Activated T-helper 1 cell treated with anti-CD3 and anti-CD28 coated beads, Interleukin-2, amount 50 U/mL, for 16 hours (primary cell): Measurements from ENCODE around the gene WIZ.

ENCODE experiments used
- DNase-seq, 2 donors: peaks; one replicate each; pipeline ENCODE4 v3.0.0-alpha.2; 2020; ENCODE audit warnings: low read depth in 1 of 2, low spot score in 1 of 2

Gene WIZ

DNA sequence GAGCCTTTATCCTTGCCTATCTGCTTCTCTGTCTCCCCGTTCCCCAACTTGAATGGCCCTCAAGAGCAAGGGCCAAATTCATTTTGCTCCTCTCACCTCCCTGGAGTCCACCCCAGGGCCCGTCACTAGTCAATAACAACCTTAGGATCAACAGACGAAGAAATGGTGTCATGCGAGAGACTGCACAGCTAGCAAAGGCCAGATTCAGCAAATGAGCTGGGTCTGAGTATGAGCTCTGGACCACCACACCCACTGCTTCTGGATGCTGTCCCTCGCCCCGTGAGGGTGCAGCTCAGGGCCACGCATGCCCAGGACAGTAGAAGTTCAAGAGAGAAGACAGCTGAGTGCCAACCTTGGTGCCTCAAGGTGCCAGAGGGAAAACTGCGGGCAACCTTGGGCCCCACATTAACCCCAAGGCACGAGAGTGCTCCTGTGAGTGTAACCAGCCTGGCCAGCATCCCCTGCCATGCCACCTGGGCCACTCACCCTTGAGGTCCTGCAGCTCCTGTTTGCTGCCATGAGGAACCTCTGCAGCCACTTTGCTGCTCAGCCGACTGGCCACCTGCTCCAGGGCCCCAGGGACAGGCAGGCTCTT is 19.1 kb downstream of the WIZ start:
- no peak for DNase-seq

DNA sequence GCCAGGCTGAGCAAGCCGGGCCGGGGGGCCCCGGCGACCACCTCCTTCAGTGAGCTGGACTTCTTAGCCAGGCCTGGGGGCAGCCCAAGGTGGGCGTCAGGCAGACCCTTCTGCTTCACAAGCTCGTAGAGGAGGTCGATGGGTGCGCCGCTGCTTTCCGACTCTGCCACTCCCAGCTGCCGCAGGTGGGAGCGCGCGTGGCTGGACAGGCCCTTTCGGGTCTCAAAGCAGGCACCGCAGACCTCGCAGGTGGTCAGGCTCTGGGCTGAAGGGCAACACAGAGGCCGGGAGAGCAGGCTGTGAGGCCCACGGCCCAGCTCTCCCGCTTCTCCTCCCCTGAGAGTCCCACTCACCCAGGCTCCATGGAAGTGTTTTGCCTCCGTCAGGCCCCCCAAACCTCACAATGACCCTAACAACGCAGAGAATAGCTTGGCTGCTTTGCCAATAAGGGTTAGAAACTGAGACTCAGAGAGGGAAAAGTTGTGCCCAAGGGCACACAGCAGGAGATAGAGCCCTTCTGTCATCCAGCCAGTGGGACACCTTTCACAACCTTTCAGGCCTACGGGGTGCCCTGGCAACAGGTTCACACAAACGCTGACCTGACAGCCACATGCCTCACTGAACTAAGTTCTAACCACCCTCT is 19.8 kb downstream of the WIZ start:
- no peak for DNase-seq

DNA sequence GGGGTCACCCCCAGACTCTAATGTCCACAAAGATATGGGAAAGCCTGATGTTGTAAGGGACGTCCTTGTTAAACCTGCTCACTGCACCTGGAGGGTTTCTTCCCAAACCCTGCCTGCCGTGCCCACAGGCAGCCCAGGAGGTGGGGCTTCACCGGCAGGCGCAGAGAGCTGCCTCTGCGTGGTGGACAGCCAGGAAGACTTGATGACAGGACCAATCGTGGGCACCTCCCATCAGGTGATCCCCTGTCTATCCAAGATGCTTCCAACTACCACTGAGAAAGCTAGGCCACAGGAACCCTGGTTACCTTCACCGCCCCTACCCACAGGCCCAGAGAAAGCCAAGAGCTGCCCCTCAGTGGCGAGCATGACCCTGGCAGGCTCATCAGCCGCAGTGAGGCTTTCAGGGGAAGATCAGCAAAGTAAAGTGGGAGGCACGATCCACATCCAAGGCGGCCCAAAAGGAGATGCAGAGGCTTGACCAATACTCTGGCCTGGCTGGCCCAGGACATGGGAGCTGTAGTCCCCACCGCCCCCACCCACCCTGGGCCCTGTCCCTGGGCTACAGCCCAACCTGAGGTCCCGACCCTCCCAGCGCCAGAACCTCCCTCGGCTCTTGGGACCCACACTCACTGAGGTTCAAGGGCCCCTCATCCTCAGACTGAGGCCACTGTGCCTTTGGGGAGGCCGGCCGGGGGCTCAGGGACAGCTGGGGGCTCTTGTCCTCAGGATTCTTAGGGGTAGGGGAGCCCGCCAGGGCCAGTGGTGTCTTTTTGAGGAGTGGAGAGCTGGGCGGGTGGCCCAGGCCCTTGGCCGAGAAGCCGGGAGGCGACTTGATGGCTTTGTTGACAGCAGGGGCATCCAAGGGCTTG is 20.6 kb downstream of the WIZ start:
- no peak for DNase-seq

DNA sequence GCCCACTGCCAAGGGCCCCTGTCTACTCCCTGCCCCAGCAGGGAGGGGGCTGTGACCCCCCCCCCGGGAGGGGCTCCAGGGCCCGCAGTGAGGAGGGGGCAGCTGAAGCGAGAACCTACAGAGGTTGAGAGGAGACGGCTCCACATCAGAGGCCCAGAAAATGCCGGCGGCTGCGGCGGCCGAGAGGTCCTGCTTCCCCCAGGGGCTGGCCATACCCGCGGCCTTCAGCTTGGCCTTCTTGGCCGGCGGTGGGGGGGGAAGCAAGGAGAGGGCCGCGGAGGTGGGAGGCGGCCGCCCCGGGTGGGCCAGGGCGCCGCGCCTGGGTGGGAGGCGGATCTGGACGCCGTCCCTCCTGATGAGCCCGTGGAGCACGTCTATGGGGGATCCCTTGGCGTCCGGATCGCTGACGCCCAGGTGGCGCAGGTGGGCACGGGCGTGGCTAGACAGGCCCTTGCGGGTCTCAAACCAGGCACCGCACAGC is 21.7 kb downstream of the WIZ start:
- no peak for DNase-seq

DNA sequence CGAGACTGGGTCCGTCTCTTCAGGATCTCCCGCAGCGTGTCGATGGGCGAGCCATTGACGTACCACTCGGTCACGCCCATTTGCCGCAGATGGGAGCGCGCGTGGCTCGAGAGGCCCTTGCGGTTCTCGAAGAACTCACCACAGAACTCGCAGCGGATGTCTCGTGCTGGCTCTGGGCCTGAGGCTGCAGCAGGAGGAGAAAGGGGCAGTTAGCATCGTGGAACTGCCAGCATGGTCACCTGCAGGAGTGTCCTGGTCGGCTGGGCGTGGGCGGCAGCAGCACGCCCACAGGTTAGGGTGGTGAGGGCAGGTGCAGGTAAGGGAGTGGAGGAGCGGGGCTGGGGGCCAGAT is 22.4 kb downstream of the WIZ start:
- DNase-seq: no peak

DNA sequence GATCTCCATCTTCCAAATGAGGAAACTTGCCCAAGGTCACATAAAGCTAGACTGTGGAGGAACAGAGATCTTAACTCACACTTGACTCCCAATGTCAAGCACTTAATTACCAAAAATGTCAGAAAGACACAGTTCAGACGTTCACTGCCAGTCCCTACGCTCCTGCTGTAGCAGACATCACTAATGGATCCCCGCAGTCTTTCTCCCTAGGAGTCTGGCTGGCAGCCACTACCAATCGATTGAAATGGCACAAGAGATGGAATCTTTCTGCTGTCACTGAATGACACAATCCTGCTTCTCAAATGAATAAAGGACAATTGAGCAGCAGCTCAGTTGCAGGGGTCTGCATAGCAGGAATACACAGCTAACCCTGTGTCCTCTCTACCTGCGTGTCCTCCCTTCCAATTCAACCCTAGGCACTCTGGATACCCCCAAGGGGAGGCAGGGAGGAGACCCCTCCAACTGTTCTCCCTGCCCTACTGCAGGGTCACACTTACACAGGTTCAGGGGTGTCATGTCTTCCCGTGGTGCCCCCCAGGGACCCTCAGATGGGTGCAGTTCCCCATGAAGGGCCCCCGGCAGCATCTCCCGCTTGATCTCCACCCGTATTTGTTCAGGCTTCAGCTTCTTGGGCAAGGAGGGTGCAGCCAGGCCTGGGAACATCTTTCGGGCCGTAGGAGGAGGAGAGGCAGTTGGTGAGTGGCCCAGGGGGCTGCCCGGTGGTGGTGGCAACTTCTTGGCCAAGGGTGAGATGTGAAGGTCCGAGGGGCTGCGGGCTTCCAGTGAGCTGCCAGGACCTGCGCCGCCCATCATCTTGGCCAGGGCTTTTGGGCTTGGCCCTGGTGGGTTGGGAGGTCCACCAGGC is 23.0 kb downstream of the WIZ start:
- no peak for DNase-seq

DNA sequence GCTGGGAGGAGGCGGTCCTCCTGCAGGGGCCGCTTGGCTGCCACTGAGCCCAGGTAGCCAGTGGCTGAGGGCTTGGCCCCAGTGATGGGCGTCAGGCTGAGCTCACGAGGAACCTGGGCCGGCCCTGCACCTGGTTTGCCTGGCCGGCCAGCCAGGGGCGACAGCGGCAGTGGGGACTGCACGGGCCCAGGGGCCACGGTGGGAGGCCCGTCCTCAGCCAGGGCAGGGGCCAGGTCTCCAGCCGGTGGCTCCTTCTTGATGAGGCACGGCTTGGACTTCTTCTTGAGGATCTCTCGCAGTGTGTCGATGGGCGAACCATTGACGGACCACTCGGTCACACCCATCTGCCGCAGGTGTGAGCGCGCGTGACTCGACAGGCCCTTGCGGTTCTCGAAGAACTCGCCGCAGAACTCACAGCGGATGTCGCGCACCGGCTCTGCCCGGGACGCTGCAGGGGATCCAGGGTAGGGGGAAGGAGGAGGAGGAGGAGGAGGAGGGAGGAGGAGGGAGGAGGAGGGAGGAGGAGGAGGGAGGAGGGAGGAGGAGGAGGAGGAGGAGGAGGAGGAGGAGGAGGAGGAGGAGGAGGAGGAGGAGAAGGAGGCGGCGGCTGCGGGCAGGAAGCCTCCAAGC is 24.3 kb downstream of the WIZ start:
- no peak for DNase-seq

DNA sequence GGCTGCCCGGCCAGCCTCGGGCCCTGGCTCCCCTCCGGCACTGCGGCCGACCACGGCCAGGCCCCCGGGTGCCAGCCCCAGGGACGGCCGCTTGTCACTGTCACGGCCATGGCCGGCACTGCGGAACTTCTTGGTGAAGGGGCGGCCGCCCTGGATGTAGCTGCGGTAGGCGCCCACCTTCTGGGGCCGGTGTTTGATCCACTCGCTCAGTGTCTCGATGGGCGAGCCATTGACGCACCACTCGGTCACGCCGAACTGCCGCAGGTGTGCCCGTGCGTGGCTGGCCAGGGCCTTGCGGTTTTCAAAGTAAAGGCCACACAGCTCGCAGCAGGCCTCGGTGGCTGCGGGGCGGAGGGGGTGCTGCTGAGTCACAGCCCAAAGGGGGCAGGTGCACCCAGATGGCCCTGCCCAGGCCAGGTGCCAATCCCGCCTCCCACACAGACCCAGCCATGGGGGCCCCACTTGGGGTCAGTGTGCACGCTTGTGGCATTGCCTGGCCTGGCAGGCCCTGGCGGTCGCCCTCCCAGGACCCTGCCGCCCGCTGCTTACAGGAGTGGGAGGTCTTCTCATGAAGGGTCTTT is 25.0 kb downstream of the WIZ start:
- DNase-seq: no peak

DNA sequence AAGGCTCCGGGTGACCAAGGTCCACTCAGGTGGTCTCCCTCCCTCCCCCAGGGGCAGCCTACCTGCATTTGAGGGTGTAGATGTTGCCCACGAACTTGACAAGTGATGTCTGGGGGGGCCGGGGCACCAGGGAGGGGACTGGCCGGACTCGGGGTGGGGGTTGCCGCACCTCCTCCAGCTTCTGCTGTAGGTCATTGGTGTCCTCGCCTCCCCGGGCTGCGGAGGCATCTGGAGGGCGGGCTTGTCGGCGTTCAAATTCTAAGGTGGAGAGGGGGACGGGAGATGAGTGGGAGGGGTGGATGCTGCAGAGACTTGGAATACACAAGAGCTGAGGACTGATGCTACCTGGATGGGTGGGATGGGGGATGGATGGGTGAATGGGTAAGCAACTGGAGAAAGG is 25.6 kb downstream of the WIZ start:
- no peak for DNase-seq

DNA sequence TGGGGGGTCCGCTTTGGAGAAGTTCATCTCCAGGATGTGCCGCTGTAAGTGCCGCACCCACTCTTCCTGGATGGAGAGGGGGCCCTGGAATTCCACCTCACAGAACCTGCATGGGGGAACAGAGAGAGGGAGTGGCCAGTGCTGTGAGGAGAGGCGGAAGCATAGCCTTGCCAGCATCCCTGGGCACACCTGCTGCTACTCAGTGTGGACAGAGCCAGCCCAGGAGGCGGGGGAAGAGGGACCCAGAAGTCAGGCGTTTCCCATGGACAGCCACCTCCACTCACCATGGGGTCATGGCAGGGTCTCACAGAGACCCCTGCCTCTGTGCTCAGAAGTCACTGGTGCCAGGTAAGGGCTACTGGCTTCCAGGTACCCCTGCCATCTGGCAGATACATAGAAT is 26.6 kb downstream of the WIZ start:
- DNase-seq: no peak

DNA sequence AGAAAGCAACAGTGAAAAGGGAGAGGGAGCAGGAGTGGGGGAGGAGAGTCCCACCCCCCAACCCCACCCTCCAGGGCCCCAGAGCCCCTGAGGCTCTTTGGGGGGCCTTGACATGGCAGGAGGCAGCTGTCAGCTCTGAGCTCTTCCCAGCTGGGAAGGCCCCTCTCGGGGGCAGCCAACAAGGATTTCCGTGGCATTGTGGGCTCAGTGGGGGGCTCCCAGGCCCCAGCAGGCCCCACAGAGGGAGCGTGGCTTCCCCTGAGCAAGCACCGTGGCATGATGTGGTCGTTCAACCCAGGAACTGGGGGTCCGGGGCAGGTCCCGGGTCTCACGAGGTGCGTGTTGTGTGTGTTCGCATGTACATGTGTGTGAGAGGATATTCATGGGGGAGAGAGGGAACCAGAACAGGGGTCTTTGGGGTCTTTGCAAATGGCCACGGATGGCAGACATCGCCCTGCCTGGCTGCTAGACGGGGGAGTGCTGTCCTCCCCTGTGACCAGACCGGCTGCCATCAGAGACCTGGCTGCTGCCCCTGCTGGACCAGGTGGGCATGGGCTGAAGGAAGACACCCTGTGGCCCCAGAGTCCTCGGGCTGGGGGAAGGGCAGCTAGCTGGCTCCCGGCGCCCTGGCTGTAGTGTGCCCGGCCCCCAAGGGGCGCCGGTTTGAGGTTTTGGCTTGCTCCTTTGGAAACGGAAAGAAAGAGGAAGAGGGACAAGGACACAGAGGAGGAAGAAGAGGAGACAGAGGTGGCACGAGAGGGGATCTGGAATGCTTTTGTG is 27.3 kb downstream of the WIZ start:
- no peak for DNase-seq

DNA sequence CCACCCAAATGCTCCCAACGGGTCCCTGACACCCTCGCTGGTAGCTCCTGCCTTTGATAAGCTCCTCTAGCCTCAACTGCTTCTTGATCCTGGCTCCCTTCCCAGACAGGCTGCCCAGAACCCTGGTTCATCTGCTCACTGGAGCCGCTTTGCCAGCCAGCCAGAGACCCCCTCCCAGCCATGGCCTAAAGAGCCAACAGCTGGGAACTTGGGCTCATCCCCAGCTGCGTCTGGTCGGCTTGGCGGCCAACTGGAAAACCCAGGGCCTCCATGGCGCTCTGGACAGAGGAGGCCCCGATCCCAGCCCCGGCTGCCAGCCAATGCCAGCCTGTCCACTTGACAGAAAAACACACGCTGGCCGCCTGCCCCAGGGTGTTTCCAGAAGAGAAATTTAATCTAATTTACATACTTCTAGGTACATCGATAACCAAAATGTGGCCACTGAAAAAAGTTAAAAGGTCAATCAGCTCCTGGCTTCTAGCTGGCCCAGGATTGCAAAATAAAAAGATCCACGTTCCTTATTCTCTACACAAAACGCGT is 28.0 kb downstream of the WIZ start:
- no peak for DNase-seq

DNA sequence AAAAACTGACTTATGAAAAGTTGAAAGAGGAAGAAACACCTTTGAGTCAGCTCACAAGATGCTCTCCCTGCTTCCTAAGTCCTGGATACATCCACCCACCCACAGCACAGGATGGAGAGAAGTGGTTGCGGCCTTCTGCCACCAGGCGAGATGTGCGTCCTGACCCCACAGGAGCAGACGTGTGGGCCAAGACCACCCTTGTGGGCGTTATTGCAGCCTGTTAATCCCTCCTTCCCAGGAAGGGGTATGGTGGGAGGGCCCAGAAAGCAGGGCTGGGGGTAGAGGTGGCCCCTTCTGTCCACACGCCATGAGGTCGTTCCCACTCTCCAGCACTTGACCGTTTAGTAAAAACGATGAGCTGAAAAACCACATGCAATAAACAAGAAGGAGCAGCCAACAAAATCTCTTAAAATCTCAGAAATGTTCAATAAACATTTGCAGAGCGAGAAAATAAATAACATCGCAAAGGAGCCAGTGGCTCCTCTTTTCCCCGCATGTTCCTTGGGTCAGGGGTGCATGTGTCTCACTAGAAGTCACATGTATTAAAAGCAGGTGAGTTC is 28.5 kb downstream of the WIZ start:
- no peak for DNase-seq

DNA sequence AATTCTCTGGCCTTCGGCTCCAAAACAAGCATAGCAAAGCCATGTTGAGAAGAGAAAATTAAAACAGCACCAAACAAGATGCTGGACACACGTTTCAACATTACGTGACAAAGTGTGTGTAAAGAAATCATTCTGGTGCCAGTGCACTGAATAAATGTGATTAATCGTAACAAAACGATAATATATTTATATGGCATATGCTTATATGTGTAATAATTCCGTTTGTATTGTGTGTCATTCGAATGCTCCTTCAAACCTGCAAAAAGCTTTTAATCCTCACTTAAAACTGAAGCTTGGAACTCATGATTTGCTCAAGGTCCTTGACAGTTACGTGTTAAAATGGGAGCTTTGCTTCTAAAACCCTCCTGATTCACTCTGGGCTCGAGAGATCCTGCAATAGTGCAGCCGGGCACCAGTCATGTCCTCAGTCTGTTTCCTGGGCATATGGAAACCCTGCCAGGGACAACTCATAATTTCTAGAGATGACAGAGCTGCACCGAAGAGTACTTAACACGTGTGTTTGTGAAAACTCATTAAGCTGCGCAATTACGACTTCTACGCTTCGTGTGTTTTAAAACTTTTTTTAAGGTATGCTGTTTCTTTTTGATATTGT is 30.2 kb downstream of the WIZ start:
- DNase-seq: no peak

DNA sequence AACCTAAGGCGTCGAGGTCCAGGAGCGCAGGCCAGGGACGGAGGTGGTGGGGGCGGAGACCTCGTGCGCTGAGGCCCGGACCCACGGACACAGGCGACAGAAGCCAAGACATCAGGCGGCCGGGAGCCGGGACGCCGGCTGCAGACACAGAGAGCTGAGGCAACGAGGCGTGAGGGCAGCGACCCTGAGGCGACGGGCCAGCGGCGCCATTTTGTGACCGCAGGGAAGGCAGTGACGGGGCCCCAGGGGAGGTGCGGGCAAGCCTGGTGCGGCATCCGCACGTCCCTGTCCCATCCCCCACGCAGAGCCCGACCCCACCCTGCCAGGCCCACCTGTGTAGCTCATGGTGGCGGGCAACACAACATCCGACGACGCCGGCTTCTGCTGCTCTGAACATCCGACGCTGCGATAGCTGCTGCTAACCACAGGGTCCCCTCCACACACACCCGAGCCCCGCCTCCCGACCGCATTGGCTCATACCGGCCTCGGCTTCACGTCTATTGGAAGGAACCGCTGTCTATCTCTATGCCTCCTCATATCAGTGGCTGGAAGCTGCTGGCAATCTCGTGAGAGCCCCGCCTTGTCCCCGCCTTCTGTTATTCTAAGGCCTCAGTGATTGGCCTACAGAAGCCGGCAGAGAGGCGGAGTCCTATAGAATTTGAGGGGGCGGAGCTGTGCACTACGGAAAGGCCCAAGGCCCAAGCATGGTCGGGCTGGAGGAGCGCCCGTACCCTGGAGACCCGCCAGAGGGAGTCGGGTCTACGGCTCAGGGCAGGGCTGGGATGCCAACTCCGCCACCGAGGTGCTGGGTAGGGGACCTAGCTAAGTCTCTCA is 31.0 kb downstream of the WIZ start, which contains the start of gene AKAP8L:
AKAP8L (minus strand) TSS at position 410 of the 834 bp plus-strand sequence; CDS start at position 345, 65 bp downstream.
- DNase-seq: peak; percentile 95 to 96

DNA sequence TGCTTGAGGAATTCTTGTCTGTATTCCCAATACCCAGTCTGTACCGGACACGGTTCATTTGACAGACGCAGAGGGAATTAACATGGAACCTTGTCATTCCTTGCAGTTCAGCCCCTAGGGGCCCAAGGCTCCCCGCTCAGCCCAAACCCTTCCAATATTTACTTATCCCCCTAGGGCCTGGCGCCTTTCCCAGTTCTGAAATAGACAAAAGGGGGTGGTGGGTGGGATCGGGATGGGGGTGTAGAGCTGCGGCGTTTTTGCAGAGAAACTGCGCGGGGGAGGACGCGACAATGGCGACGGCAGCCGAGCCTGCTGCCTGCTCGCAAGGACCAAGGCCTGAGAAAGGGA is 31.6 kb downstream of the WIZ start:
- DNase-seq: no peak

DNA sequence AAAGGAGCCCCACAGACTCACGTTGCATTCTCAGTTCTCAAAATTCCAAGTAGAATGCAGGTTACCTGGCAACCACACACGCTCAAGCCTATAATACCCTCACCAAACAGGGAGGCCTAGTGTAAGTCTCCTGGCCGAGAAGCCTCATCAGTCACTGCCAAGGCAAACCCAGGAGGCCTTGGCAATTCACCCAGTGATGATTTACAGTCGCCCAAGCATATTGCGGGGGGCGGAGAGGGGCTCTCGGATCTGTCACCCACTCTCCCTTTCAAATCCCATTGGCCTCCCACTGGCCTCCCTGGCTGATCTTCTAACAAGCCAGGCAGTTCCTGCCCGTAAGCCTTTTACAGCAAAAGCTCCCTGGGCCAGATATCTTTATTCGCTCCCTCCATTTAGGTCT is 32.1 kb downstream of the WIZ start:
- DNase-seq: no peak

DNA sequence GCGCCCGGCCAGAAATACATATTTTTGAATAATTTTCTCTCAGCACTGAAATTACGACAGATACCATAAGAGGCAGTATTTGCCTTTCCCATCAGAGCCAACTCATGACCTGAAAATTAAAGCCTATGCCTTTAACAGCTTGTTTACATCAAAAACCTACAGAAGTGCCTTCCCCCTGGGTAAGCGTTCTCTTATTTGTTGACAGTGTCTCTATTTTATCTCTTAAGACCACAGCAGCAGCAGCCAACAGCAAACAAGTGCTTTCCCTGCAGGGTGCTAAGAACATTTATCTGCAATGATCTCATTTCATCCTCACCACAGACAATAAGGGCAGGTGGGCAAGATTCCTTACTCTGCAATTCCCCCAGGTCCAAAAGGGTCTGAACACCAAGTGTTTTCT is 36.9 kb downstream of the WIZ start:
- no peak for DNase-seq
